ENCODE measurements around the gene CDYL2. TPM values are rescaled to one million over a fixed set of nuclear protein-coding genes. Genes with fewer than 3 reads are reported as not detected.

Gene CDYL2
- total and polyA plus RNA-seq, 2 experiments from 2014 or later = 7.4 to 12.2 TPM

DNA sequence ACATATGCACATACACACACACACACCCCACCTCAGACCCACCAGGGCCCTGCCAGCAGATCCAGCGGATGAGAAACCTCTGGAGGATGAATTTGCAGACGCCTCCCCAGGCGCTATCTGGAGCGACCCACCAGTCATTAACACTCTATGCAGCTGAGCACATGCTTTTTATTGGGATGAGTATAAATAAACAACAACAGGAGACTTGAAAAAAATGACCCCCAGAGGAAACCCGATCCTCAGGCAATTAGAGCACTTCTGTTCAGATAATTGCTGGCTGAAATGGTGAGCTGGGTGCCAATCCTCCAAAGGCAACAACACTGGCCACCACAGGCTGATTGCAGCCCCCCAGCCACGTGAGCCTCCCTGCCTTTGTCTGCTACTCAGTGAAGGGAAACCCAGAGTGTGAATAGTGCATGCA lies 230.7 kb downstream of the CDYL2 start:
- peaks cover 12% of the 10 kb centered on the region for H3K4me1 ChIP-seq (ENCODE audit: insufficient read depth)
- no peak overlapping the region for H2AFZ ChIP-seq
- H3K79me2 ChIP-seq = no peaks in the 10 kb centered on the region
- no peak overlapping the region for H3K27ac ChIP-seq
- H3K27me3 ChIP-seq = no peaks in the 10 kb centered on the region
- no peaks in the 10 kb centered on the region for H3K36me3 ChIP-seq (replicated peaks; ENCODE audit: insufficient read depth, low read depth)
- WGBS (ENCODE audit: low lambda C conversion rate, missing lambda C conversion rate) = 75% methylated on average over 6 of the region's 6 CpGs
- H3K4me3 ChIP-seq = no peak overlapping the region
- H3K9me3 ChIP-seq (ENCODE audit: low read depth) = no peaks in the 10 kb centered on the region
- no peaks in the 10 kb centered on the region for H4K20me1 ChIP-seq (ENCODE audit: insufficient read depth, poor library complexity, severe bottlenecking)
- H3K4me2 ChIP-seq = no peak overlapping the region
- no peak for DNase-seq (ENCODE audit: low spot score)
- no peaks in the 10 kb centered on the region for H3K9me2 ChIP-seq (replicated peaks; ENCODE audit: insufficient read depth)
- TF ChIP-seq, protein P1, sequence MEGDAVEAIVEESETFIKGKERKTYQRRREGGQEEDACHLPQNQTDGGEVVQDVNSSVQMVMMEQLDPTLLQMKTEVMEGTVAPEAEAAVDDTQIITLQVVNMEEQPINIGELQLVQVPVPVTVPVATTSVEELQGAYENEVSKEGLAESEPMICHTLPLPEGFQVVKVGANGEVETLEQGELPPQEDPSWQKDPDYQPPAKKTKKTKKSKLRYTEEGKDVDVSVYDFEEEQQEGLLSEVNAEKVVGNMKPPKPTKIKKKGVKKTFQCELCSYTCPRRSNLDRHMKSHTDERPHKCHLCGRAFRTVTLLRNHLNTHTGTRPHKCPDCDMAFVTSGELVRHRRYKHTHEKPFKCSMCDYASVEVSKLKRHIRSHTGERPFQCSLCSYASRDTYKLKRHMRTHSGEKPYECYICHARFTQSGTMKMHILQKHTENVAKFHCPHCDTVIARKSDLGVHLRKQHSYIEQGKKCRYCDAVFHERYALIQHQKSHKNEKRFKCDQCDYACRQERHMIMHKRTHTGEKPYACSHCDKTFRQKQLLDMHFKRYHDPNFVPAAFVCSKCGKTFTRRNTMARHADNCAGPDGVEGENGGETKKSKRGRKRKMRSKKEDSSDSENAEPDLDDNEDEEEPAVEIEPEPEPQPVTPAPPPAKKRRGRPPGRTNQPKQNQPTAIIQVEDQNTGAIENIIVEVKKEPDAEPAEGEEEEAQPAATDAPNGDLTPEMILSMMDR (IDR thresholded peaks at IDR 0.05; ENCODE audit: poor library complexity) = no peak
- TF ChIP-seq EZH2phosphoT487 (IDR thresholded peaks at IDR 0.05; ENCODE audit: low read depth, severe bottlenecking, unreplicated experiment) = no peak
- TF ChIP-seq EZH2 (IDR thresholded peaks at IDR 0.05; ENCODE audit: borderline replicate concordance) = no peak

DNA sequence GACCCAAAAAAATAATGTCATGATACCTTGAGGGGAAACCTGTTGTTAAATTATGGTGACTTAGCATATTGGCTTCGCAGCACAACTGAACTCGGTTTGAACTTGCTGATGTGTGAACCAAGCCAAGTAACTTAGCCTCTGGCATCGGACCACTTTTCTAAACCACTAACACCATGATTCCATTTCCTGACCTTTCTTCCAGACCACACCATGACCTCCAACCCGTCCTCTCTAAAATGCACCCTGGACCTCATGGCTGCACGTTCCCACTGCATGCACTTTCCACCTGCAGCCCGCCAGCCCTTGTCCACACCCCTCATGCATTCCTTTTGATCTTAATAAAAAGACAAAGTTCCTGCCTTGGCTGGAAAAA lies 234.3 kb downstream of the CDYL2 start:
- Histone ChIP-seq H3K4me3 (no peak overlapping the region), H2AFZ (no peak overlapping the region), H3K27ac (peak overlapping the region; percentile 98), H3K4me1 (ENCODE audit: insufficient read depth) (peaks cover 13% of the 10 kb centered on the region), H3K9me2 (replicated peaks; ENCODE audit: insufficient read depth) (no peaks in the 10 kb centered on the region), H3K27me3 (no peaks in the 10 kb centered on the region), H3K9me3 (ENCODE audit: low read depth) (no peaks in the 10 kb centered on the region), H3K79me2 (no peaks in the 10 kb centered on the region), H3K36me3 (replicated peaks; ENCODE audit: insufficient read depth, low read depth) (no peaks in the 10 kb centered on the region), H4K20me1 (ENCODE audit: insufficient read depth, poor library complexity, severe bottlenecking) (no peaks in the 10 kb centered on the region), H3K4me2 (peak overlapping the region; percentile 23)
- DNase-seq (ENCODE audit: low spot score) = peak; percentile 19
- TF ChIP-seq, protein P1 (IDR thresholded peaks at IDR 0.05; ENCODE audit: poor library complexity) = no peak
- TF ChIP-seq EZH2phosphoT487 (IDR thresholded peaks at IDR 0.05; ENCODE audit: low read depth, severe bottlenecking, unreplicated experiment) (no peak), EZH2 (IDR thresholded peaks at IDR 0.05; ENCODE audit: borderline replicate concordance) (no peak)
- WGBS (ENCODE audit: low lambda C conversion rate, missing lambda C conversion rate) = 66% methylated on average over 6 of the region's 6 CpGs

DNA sequence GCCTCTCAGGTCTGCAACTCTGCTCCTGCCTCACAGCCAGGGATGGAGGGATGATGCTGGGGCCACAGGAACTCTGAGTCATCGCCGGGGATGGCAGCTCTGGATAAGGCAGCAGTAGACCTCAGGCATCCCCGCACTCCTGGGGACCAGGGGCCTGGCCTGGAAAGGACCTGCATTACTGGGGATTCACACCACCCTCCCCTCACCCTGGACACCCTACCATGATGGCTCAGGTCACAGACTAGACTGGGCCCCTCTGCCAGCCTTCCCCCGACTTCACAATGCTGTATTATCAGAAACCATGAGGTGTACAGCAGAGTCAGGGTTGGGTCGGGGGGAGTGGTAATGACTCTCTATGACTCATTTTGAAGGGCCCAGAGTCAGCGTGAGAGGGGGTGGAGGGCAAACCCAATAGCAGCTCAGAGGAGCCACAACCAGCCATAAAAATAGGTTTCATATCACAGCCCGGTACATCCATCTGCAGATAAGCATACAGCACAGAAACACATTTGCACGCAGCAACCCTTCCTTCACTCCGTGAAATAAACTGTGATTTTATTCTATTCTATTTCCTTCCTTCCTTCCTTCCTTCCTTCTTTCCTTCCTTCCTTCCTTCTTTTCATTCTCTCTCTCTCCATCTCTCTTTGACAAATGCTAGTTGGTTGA lies 234.8 kb downstream of the CDYL2 start:
- DNase-seq (ENCODE audit: low spot score) = peak; percentile 80
- Histone ChIP-seq H3K4me2 (peak overlapping the region; percentile 23), H3K4me1 (ENCODE audit: insufficient read depth) (peaks cover 13% of the 10 kb centered on the region), H3K27ac (peak overlapping the region; percentile 98), H3K9me3 (ENCODE audit: low read depth) (no peaks in the 10 kb centered on the region), H4K20me1 (ENCODE audit: insufficient read depth, poor library complexity, severe bottlenecking) (no peaks in the 10 kb centered on the region), H3K79me2 (no peaks in the 10 kb centered on the region), H3K4me3 (no peak overlapping the region), H3K36me3 (replicated peaks; ENCODE audit: insufficient read depth, low read depth) (no peaks in the 10 kb centered on the region), H3K27me3 (no peaks in the 10 kb centered on the region), H3K9me2 (replicated peaks; ENCODE audit: insufficient read depth) (no peaks in the 10 kb centered on the region), H2AFZ (no peak overlapping the region)
- no peak for TF ChIP-seq EZH2phosphoT487 (IDR thresholded peaks at IDR 0.05; ENCODE audit: low read depth, severe bottlenecking, unreplicated experiment)
- TF ChIP-seq, protein P1 (IDR thresholded peaks at IDR 0.05; ENCODE audit: poor library complexity) = no peak
- 50% methylated on average over 9 of the region's 9 CpGs for WGBS (ENCODE audit: low lambda C conversion rate, missing lambda C conversion rate)

Data from hepatocyte (in vitro differentiated cells).